Anterior cingulate cortex (tissue), 58 donors: Measurements from ENCODE around the gene FTCD.
"Not testable (repeated sequence)": the region's sequence is repeated elsewhere in the genome, so short reads cannot be mapped to it uniquely, and the experiment has no call there.

Experiments
- DNase-seq, 58 donors: peaks; one replicate each; lab custom pipeline; 2025; lab: John Stamatoyannopoulos, UW

Gene FTCD

DNA sequence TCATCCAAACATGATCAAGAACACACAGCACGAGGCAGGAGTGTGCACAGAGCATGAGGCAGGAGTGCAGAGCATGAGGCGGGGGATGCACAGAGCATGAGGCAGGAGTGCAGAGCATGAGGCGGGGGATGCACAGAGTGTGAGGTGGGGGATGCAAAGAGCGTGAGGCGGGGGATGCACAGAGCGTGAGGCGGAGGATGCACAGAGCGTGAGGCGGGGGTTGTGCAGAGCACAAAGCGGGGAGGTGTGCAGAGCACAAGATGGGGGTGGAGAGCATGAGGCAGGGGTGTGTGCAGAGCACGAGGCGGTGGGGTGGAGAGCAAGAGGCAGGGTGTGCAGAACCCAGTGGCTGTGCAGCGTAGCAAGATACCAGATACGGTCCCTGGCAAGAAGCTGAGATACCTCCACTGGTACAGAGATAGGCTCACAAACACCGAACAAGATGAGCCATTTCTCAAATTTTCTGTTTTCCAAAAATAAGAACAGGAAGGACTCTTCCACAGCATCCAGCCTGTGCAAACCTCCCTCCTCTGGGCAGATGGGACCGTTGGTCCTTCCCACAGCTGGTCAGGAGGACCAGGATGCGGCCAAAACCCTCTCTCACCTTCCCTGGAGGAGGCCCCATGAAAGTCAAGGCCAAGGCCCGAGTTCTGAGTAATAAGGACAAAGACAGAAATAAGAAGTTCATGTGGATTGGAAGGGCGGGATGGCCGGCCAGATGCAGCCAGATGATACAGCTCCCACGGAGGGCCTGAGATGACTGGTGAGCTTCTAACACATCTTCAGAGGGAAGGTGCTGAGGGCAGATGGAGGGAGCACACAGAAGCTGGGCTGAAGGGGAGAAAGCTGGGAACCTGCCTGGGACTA, 16.9 kb upstream of the FTCD start:
- no peak for DNase-seq

DNA sequence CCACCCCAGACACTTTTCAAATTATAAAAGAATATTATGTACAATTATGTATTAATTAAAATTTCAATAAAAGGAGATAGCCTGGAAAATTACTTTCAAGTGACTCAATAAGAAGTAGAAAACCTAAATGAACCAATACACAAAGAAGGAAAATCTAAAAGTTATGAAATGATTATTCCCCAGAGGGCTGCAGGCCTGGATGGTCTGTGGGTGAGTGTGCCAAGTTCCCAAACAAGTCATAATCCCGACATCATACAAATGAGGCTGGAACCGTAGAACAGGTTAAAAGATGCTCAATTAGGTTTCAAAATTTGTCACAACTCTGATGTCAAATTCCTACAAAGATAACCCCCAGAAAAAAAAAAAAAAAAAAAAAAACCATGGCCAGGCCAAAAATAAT, 16.2 kb upstream of the FTCD start:
- no peak for DNase-seq

DNA sequence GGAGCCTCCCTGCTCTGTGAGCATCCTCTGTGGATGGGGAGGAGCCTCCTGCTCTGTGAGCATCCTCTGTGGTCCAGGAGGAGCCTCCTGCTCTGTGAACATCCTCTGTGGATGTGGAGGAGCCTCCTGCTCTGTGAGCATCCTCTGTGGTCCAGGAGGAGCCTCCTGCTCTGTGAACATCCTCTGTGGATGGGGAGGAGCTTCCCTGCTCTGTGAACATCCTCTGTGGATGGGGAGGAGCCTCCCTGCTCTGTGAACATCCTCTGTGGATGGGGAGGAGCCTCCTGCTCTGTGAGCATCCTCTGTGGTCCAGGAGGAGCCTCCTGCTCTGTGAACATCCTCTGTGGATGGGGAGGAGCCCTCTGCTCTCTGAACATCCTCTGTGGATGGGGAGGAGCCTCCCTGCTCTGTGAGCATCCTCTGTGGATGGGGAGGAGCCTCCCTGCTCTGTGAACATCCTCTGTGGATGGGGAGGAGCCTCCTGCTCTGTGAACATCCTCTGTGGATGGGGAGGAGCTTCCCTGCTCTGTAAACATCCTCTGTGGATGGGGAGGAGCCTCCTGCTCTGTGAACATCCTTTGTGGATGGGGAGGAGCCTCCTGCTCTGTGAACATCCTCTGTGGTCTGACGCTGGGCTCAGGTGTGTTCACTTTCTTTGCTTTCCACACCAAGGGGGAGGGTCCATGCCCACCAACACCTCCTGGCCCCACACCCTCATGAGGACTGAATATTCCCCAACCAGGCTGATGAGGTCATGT, 15.2 kb upstream of the FTCD start:
- not testable (repeated sequence) for DNase-seq

DNA sequence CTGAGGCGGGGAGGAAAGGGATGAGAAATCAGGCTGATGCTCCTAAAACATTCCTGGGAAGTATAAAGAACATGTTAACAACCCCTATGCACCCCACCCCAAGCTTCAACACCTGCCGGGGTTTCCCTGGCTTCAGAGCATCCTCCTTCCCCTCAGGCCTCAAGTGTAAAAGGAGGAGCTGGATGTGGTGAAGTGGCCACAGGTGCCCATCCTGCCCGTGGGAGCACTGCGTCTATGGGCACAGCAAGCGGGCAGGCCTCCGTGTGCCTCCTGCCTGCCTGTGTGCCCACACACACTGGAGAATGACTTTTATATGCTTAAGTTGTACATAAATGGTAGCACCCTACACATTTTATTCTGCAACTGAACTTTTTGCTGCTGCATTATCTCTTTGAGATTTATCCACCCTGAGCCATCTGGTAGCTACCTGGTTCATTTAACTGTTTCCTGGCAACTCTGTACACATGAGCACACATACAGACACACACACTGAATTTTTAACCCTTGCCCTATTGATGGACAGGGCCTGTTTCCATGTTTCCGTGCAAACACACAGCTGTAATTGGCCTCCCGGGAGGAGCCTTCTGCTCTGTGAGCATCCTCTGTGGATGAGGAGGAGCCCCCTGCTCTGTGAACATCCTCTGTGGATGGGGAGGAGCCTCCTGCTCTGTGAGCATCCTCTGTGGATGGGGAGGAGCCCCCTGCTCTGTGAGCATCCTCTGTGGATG, 13.4 kb upstream of the FTCD start:
- DNase-seq: no peak

DNA sequence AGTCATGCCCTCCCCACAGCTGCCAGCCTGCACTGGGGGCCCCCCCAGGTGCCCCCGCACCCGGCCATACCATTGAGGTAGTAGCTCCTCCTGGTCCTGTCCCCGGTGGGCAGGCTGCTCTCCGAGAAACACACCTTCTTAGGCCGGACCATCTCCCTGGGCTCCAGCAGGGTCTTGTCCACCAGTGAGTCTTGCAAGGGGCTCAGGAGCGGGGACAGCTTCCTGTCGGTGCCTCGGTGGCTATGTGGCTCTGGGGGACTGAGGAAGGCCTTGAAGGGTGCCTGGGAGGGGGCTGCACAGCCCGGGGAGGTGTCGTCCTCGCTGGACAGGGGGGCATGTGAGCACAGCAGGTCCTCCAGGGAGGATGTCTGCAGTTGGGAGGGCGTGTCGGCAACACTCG, 12.9 kb upstream of the FTCD start:
- no peak for DNase-seq

DNA sequence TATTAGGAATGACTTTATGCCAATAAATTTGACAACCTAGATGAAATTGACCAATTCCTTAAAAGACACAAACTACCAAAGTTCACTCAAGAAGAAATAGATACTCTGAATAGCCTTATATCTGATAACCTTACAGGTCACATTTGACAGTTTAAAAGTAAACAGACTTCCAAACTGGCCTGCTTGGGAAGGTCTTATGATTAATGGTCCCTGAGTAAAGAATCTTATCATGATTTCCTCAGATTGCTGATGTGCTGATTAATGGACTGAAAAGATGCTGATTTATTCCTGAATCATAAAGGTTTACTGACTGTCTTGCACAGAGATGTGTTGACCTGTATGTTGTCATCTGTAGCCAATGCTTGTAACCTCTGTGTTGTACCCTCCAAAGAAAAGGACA, 9.7 kb upstream of the FTCD start:
- DNase-seq: no peak

DNA sequence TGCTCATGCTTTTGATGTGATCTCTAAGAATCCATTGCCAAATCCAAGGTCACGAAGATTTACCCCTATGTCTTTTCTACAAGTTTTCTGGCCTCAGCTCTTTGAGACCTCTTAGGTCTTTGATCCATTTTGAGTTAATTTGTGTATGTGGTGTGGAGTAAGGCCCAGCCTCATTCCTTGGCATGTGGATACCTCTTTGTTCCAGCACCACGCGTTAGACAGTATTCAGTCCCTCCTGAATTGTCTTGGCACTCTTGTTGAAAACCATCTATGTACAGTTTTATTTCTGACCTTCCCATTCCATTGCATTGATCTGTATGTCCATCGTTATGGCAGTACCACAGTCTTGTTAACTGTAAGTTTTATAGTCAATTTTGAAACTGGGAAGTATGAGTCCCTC, 8.0 kb upstream of the FTCD start:
- DNase-seq: no peak

DNA sequence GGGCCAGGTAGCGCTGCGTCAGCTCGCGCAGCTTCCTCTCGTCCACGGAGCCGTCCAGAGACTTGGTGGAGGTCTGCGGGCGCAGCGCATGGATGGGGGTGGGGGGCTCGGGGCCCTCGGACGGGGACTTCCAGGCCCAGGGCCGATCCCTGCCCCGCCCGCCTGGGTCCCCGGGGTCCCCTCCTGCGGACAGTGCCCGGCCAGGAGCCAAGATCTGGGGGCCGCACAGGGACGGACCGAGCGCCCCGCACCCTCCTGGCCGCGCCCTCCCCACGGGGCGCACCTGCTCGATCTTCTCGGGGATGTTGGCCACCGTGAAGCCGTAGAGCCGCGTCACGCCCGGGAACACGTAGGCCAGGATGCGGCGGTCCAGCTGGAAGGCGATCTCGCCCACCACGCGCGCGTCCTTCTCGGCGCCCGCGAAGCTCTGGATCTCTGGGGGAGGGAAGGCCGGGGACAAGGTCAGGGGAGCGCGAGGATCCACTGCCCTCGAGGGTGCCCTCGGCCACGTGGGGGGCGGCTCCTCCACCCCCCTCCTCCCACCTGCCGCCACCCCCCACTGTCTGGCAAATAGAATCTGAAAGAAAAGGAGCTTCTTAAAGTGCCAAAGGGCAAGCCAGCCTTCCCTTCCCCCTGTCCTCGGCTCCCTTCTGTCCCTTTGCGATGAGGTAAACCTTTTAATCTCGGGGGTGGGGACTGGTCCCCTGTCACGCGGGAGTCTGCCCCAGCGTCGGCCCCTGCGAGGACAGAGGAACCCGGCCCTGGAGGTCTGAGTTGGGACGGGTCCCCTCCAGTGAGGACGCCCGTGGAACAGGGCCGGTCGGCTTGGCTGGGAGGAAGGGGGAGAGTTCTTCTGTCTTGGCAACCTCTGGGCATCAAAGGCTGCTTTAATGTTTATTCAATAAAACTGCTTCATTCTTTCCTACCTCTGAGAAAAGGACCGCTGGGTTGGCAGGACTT, 6.5 kb upstream of the FTCD start:
- no peak for DNase-seq

DNA sequence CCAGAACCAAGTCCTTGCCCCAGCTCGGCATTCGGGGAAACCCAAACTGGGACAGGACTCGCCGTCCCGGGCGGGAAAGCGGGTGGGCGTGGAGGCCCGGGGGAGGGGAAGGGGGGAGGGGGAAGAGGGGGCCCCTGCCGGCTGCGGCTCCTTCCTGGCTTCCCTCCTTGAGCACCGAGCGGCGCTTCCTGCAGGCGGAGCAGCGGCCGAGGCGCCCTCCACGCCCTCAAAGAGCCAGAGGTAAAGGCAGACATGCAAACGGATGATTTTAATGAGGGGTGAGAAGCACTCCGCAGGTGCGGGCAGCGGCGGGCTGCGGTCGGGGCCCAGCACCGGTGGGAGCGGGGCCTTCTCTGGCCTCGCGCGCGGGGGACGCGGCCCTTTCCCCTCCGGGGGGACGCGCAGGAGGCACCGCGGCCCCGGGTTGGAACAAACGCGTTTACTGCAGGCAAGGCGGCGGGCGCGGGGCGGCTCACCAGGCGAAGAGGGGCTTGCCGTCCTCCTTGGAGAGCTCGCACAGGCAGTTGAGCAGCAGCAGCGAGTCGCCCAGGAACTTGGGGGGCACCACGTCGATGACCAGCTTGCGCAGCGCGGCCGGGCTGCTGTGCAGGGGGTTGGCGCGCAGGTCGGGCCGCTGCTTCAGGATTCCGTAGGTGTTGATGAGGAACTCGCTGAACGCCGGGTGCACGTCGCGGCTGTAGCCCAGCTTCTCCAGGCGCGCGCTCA, 5.7 kb upstream of the FTCD start:
- DNase-seq: no peak

DNA sequence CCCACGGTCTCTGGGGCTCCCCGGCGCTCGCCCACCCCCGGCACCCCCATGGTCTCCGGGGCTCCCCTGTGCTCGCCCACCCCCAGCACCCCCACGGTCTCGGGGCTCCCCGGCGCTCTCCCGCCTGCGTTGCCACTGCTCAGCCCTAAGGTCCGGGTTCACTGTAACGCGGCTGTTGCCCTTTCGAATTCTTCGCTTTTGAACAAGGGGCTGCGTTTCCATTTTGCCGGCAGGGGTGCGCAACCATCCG, 5.2 kb upstream of the FTCD start:
- DNase-seq: no peak

DNA sequence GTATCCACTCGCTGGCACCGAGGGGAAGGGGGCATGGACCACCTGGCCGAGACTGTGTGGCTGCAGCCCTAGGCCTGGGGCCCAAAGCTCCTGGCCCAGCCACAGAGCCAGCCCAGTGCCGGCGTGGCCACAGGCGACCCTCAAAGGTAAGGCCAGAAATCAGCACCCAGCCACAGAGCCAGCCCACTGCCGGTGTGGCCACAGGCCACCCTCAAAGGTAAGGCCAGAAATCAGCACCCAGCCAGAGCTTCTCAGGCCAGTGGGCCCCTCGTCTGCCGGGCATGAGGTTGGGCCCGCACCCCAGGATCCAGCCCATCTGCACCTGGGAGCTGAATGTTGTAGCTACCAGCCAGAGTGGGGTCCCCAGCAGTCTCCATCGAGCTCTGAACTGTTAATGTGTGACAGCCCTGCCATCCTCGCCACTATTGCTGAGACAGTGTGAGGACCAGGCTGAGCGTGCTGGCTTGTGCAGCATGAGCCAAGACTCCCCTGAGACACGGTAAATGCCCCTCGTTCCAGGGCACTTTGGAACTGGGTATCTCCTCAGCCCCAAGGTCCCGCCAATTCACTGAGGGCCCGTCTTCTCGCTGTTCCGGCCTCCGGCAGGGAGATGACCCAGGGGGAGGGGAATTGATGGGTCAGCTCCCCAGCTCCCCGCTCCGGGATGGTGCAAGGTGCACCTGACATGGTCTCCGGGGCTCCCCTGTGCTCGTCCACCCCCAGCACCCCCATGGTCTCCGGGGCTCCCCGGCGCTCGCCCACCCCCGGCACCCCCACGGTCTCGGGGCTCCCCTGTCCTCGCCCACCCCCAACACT, 4.7 kb upstream of the FTCD start:
- DNase-seq: no peak

DNA sequence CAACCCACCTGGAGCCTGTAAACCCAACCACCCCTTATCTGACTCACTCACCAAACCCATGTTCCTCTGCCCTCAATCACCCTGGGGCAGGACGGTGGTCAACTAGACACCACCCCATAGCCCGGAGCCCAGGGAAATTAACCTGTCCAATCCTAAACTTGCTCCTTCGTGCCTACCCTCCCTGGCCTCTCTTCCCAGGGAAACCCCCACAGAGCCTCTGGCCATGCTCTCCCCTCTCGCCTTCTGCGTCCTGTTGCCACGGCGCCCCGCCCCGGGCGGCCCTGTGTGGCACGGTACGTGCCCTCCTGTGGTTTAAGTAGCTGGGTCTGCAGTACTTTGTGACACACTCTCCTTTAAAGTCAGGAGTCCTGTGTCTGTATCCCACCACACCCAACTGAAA, 4.0 kb upstream of the FTCD start:
- DNase-seq: no peak

DNA sequence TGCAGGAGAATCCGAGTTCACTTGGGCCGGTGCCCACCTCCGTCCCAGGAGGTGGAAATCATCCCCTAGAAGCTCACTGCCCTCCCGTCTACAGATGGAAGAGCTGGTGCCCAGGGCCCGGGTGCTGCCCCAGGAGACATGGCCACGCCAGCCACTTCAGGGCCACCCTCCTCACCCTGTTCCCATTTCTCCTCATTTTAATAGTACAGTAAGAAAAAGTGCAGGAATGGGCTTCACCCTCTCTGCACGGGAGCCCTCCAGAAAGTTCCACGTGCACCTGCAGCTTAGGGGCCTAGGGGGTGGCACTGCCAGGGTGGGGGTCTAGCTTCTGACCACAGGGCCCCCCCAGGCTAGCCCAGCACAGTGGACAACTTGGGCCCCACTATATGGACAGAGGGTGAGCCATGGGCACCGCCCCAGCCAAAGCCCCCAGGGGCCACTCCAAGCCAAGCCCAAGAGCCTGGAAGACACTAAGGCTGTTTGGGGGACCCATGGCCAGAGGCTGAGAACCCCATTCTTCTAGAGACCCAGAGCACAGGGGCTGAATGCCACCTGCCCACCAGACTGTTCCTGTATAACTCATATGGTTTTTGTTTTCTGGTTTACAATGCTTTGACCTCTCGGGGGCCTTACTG, 3.4 kb upstream of the FTCD start:
- DNase-seq: no peak

DNA sequence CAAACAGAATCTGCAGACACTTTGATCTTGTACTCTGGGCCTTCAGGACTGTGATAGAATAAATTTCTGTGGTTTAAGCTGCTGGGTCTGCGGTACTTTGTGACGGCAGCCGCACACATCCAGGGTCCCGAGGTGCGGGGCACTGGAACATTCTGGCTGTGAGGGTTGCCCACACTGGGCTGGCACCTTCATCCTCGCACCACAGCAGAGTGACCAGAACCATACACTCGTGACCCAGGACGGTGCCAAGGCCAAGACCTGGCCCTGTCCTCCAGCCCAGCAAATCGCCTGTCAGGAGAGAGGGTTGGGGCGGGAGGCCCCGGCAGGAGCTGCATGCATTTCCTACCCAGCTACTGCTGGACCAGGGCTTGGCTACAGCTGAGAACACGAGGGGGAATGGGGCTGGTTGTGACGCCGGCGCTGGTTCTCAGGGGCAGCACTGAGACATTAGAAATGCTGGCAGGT, 2.6 kb upstream of the FTCD start:
- DNase-seq: no peak

DNA sequence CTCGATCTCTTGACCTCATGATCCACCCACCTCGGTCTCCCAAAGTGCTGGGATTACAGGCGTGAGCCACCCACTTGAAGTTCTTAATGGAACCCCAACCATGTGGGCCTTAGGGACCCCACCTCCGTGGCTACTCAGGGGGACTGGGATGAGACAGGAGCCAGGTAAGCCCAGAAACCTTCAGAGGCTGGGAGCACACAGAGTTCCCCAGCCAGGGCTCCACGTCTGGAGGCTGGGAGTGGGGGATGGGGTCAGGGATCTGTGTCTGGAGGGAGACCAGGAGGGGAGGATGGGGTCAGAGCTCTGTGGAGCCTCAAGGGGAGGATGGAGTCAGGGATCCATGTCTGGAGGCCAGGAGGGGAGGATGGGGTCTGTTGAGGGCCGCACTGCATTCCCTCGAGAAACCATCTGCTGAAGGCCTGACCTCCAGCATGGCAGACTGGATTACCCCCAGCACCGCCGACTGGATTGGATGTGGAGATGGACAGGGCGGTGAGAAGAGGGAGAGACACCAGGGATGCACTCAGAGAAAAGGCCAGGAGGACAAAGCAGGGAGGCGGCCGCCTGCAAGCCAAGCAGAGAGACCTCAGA, 2.1 kb upstream of the FTCD start:
- no peak for DNase-seq

DNA sequence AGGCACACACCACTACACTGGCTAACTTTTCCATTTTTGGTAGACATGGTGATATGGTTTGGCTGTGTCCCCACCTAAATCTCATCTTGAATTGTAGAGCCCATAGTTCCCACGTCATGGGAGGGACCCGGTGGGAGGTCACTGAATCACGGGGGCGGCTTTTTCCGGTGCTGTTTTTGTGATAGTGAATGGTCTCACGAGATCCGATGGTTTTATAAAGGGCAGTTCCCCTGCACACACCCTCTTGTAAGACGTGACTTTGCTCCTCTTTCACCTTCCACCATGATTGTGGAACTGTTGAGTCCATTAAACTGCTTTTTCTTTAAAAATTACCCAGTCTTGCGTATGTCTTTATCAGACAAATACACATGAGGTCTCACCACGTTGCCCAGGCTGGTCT, 1.3 kb upstream of the FTCD start:
- no peak for DNase-seq

DNA sequence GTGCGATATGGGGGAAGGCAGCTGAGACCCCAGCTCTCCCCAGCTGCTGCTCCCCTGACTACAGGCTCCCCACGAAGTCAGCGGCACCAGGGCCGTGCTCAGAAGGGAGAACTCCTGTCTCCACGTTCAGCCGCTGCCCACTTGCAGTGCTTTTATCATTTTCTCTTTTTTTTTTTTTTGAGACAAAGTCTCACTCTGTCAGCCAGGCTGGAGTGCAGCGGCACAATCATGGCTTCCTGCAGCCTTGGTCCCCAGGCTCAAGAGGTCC, 933 bp upstream of the FTCD start:
- no peak for DNase-seq

DNA sequence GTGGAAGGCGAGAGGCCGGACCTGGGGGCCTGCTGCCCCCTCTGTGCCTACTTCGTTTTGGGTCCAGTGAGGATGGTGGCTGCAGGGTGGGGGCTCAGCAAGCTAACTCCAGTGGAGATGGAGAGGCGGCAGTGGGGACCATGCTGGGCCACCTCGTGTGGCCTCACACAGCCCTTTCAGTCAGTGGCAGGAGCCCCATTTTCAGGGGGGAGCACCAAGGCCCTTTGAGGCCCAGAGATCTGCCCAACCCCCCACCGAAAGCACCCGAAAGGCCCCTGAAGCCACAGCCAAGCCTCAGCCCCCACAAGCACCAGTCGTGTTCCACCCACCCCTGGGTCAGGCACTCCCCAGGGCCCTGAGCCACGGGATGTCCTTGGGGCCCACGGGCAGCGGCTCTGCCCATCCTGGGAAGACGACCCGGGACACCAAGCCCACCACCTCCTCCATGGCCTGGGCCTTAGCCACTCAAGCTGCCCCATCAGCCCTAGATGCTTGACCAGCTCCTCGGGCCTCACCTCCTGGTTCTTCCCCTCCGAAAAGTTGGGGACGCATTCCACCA, 345 bp downstream of the FTCD start:
- DNase-seq: no peak
